C1 segment of cervical spinal cord (tissue), 14 donors: ENCODE measurements around the gene OSGEP.

Experiments used
- DNase-seq, 14 donors: peaks; one replicate each; lab custom pipeline; 2025; lab: John Stamatoyannopoulos, UW

OSGEP gene

DNA sequence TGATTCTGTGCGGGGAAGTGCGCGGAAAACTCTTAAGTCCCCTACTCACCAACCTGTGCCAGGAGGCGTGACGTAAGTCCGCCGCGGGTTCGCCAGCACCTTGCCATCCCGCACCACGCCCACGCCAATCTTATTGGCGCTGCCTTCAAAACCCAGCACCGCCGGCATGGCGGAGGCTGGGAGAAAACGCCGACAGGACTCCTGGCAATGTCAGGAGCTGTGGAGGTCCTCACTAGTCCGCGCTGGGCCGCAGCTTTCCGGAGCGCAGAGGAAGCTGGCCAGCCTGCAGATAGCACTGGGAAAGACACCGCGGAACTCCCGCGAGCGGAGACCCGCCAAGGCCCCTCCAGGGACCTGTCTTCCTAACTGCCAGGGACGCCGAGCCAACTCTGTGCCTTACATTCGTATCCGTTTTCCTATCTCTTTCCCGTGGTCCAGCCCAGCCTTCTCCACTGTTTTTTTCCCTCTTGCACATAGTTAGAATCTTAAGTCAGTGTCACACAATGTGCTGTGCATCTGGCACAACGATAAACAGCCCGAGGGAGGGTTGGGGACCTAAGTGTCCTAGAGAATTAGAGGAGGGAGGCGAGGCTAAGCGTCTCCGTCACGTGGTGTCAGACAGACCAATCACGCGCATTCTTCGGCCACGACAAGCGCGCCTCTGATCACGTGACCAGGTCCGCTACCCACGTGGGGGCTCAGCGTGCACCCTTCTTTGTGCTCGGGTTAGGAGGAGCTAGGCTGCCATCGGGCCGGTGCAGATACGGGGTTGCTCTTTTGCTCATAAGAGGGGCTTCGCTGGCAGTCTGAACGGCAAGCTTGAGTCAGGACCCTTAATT lies at the start of gene OSGEP, which contains the start of gene APEX1:
OSGEP (minus strand) TSS at position 297 of the 839 bp plus-strand sequence; CDS start at position 168, 129 bp downstream.
APEX1 (plus strand) TSS at position 711 of the 839 bp plus-strand sequence. CDS start 420 bp downstream, outside the sequence.
- DNase-seq = peak; percentile 80 to 98 (median 97)

GRCh38 chr14:20503898-20504297 lies 49.3 kb upstream of the OSGEP start:
- peak in 5 of 14 donors; percentile 2 to 31 (median 14) for DNase-seq

- DNase-seq = no peak
Observed at GRCh38 chr14:20501346-20501745, 46.7 kb upstream of the OSGEP start.

DNA sequence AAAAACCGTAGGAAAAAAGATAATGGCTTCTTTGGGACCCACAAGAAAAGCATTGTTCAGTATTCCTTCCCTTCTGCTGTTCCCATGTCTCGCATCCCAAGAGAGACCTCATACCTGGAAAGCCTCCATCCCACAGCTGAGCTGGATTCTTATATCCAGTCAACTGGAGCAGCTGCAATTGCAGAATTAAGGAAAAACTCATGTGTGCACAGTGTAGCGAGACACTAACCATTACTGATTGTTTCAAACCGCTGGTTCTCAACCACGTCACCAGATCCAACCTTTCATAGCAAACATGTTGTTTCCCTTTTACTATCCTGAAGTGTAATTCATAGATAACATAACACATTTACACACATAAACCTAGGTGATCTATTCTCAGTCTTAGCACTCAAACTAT lies 45.3 kb upstream of the OSGEP start:
- no peak for DNase-seq

DNA sequence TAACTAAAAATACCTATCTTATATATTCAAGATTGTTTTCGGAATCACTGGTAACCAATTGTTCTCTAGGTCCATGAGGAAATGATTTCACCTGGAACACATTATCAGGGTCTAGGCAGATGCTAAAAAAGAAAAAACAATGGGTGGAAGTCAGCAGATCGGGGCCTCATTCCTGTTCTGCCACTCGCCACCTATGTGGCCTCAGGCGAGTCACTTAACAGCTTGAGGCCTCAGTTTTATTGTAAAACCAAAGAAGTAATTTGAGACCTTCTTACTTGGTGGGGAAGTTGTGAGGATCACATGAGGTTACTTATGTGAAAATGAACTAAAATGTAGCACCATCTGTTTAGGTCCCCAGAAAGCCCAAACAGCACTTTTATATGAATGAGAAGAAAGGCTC lies 44.5 kb upstream of the OSGEP start:
- DNase-seq = no peak

GRCh38 chr14:20498622-20499021 lies 44.0 kb upstream of the OSGEP start:
- no peak for DNase-seq

- no peak for DNase-seq
Observed at GRCh38 chr14:20494935-20495766, 40.5 kb upstream of the OSGEP start.

DNA sequence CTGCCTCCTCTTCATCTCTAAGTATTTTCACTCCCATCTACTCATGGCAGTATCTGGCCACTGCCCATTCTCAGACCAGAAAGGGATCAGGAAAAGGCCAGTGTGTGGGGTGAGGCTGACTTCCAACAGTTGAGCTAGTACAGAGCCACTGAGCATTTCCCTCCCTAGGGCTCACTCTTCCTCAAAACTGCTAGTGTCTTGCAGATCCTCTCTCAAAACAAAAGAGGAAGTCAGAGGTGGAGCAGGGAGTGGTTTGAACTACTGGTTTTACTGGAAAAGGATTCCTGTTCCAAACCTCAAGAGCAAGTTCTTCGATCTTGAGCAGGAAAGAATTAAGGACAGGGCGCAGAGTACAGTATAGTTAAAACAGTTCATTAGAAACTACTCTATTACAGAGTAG lies 39.0 kb upstream of the OSGEP start:
- DNase-seq = peak in 5 of 14 donors; percentile 0 to 30 (median 4)

DNA sequence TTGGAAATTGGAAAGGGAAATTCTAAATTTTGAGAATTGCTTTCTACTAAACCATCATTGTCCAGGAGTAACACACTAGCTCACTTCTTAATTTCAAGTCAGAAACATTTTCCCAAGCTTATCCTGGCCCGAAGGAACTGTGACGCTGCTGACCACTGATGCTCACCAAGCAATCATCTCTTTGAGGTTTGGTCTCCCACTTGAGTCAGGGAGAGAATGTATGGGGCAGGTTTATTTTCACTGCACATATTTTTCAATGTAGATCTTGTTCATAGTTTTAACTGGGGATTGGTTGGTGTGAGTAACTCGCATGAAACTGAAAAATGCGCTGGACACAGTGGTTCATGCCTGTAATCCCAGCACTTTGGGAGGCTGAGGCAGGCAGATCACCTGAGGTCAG lies 37.9 kb upstream of the OSGEP start:
- no peak for DNase-seq

DNA sequence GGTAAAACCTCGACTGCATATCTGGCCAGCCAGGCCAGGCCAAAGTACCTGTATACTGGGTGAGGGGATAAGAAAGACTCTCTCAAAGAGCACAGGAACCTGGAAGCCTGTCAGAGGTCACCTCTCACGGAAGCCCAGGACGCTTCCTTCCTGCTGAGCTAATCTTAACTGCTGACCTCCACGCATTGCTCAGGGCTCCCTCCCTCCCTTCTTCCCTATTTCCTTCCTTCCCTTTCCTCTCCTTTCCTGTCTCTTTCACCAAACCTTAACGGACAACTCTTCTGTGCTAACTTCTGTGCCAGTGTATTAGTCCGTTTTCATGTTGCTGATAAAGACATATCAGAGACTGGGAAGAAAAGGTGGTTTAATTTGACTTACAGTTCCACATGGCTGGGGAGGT lies 36.0 kb upstream of the OSGEP start:
- DNase-seq = no peak

DNA sequence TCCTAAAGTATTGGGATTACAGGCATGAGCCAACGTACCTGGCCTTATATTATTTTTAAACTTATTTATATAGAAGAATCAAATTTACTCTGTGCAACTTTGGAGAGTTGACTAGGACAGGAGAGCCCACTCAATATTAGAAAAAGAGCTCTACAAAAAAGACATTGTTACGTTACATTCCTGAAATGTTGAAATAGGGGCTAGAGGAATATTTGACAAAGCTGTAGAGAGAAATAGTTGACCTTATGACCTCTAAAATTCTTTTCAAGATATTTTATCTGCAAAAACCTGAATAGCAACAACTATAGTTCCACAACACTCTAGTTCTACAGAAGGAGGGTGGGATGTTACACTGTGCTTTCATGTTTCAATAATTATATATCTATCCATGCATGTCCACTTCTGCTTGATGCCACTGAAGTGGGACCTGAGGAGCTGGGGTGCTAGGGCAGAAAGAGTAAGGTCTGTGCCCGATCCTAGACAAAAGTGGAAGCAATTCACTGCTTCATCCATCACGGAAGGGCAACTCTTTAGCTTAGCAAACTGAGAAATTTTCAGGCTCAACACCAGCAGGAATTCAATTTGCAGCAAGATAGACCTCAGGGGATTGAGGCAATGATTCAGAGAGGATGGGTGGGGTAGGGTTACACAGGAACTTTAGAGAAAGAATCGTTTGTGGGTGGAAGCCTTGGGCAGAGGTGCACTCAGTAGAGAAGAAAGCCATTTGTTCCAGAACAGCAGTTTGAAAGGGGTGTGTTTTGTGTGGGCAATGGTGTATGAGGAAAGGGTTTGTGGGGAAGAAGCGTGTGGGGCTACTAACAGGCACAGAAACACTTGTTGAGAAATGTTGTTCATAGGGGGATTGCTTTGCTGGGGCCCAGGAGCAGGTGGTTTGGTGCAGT lies 34.7 kb upstream of the OSGEP start:
- DNase-seq = no peak

GRCh38 chr14:20487396-20487725 lies 32.7 kb upstream of the OSGEP start:
- DNase-seq = no peak

DNA sequence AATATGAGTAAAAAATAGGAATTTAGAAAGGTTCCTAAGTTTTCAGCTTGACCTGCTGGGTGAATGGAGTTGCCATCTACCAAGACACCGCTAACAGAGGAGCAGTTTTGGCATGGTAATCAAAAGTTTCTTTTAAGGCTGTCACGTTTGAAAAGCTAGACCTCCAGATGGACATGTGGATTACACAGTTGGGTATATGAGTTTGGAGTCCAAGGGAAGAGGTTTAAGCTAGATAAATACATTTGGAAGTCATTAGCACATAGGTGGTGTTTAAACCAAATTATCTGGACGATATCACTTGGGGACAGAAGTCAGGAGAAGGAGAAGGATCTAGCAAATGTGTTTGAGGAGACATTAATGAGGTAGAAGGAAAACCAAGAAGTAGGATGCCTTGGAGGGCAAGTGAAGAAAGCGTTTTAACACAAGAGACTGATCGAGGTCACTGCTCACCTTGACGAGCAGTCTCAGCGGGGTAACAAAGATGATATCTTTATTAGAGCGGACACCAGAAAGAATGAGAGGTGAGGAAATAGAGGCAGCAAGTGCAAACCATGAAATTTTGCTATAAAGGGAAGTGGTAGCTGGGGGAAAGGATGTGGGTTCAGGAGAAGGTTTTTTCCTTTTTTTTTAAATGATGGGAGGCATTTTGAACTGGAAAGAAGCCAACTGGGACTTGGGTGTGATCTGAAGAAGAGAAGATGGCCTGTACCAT lies 32.2 kb upstream of the OSGEP start:
- no peak for DNase-seq

DNA sequence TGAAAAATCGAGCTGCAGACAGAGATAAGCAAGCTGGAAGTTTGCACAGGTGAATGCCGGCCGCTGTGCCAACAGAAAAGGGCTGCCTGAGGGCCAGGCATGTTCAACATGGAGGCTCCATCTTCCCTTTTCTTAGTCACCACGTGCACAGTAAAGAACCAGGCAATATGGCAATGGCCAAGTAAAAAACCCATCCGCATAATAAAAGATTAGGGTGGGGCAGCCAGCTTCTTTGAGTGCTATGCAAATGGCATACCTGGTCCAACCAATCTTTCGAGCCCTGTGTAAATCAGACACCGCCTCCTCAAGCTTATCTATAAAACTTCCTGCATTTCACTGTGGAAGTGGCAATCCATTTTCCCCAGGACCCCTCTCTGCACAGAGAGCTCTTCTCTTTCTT lies 31.3 kb upstream of the OSGEP start:
- no peak for DNase-seq

DNA sequence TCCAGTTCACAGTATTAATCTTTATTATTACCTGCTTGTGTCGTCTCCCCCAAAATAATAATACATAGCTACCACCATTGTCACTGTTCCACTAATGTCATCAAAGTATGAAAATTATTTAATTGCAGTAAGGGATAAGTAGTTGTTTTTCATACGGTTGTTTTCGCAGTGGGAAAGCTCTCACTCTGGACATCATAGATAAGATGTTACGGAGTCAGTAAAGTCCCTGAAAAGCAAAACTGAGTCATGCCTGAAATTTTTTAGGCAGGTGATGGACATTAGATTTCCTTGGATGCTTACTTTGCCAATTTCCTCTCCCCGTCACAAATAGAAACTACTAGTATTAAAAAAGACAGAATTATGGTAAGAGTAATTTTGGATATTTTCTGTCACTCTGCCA lies 27.8 kb upstream of the OSGEP start:
- DNase-seq = no peak

- DNase-seq = no peak
Observed at GRCh38 chr14:20478894-20479293, 24.3 kb upstream of the OSGEP start.

GRCh38 chr14:20477211-20477876 lies 22.7 kb upstream of the OSGEP start:
- DNase-seq = peak in 7 of 14 donors; percentile 4 to 37 (median 7)

GRCh38 chr14:20476776-20477175 lies 22.2 kb upstream of the OSGEP start:
- no peak for DNase-seq

DNA sequence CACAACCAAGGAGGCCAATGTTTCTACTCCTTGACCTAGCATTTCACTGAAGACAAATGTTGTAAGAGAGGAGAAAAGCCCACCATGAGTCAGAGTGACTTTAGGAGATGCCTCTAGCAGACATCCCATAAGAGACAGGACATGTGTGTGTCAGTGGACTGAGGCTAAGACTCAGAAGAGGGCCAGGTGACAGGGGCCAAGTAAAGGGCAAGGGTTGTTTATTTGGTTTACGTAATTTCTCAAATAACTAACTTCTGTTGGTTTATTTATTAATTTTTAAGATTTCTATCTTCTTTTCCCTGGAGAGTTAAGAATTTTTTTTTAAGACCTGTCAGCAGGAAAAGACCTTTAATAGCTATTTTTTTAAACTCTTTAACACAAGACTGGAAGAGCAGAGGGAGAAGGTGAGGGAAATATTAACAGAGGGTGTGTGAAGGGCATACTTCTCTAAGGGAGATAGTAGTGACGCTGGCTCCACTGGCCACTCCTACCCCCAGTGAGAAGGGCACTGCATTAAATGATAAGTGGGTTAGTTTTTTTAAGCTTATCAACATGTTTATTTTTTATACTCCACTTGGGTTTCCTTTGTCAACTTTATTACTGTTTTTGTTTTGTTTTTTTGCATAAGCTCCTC lies 18.0 kb upstream of the OSGEP start:
- DNase-seq = no peak

GRCh38 chr14:20470603-20470901 lies 15.9 kb upstream of the OSGEP start:
- no peak for DNase-seq
